MM.1S (cell line): ENCODE data around the gene SETBP1.

Experiments
- DNase-seq: peaks from one replicate; pipeline ENCODE4 v3.0.0-alpha.2; 2015
- H2AFZ ChIP-seq: fragments of 300-600 bp; sonication (generic); 2 replicates; pipeline ENCODE4 v1.6.0; 2016; ENCODE audit warnings: antibody characterized with exemption, low read length
- H3F3A ChIP-seq: fragments of 300-600 bp; sonication (generic); 2 replicates; pipeline ENCODE4 v1.6.1; 2016; ENCODE audit warnings: mild to moderate bottlenecking, antibody characterized with exemption, low read length, moderate library complexity, mixed read lengths; ENCODE audit not compliant: insufficient read depth
- H3K27ac ChIP-seq: fragments of 300-600 bp; sonication (generic); 2 replicates; pipeline ENCODE4 v1.5.1; 2016; ENCODE audit warnings: mild to moderate bottlenecking, low read length
- H3K27me3 ChIP-seq: fragments of 300-600 bp; sonication (generic); replicated peaks from 2 replicates; pipeline ENCODE4 v1.6.0; 2016; ENCODE audit warnings: low read length; ENCODE audit not compliant: insufficient read depth
- H3K36me3 ChIP-seq: fragments of 300-600 bp; sonication (generic); replicated peaks from 2 replicates; pipeline ENCODE4 v1.6.1; 2016; ENCODE audit warnings: mild to moderate bottlenecking, low read length, mixed read lengths; ENCODE audit not compliant: insufficient read depth
- H3K4me1 ChIP-seq: fragments of 300-600 bp; sonication (generic); 2 replicates; pipeline ENCODE4 v1.6.1; 2016; ENCODE audit warnings: low read length, mixed read lengths
- H3K4me2 ChIP-seq: fragments of 300-600 bp; sonication (generic); 2 replicates; pipeline ENCODE4 v1.6.0; 2016; ENCODE audit warnings: low read depth, low read length
- H3K4me3 ChIP-seq: fragments of 300-600 bp; sonication (generic); 2 replicates; pipeline ENCODE4 v1.5.1; 2016; ENCODE audit warnings: low read length, mixed read lengths
- H3K79me2 ChIP-seq: fragments of 300-600 bp; sonication (generic); 2 replicates; pipeline ENCODE4 v1.6.1; 2016; ENCODE audit warnings: mixed run types, low read length, mixed read lengths
- H3K9ac ChIP-seq: fragments of 300-600 bp; sonication (generic); 2 replicates; pipeline ENCODE4 v1.6.1; 2016; ENCODE audit warnings: low read length, mixed read lengths
- H3K9me2 ChIP-seq: fragments of 300-600 bp; sonication (generic); replicated peaks from 2 replicates; pipeline ENCODE4 v1.6.1; 2016; ENCODE audit warnings: mild to moderate bottlenecking, low read length, mixed read lengths; ENCODE audit not compliant: insufficient read depth
- H3K9me3 ChIP-seq: fragments of 300-600 bp; sonication (generic); replicated peaks from 2 replicates; pipeline ENCODE4 v1.6.1; 2016; ENCODE audit warnings: mild to moderate bottlenecking, low read length, mixed read lengths; ENCODE audit not compliant: insufficient read depth
- H4K20me1 ChIP-seq: fragments of 300-600 bp; sonication (generic); 2 replicates; pipeline ENCODE4 v1.6.1; 2016; ENCODE audit warnings: mild to moderate bottlenecking, low read length, moderate library complexity, mixed read lengths; ENCODE audit not compliant: insufficient read depth
- EZH2 ChIP-seq: fragments of 300-600 bp; sonication (generic); optimal IDR thresholded peaks from 2 replicates; pipeline ENCODE3; 2017; ENCODE audit warnings: low read depth, mild to moderate bottlenecking, antibody characterized with exemption, low read length, mixed read lengths
- EZH2phosphoT487 ChIP-seq: fragments of 300-600 bp; sonication (generic); IDR thresholded peaks from 2 replicates; pipeline ENCODE4 v1.6.1; 2018; ENCODE audit warnings: antibody characterized with exemption, low read length
- TF ChIP-seq, protein P1 (sequence below): fragments of 300-600 bp; sonication (generic); IDR thresholded peaks from 2 replicates; pipeline ENCODE4 v1.5.1; 2016; ENCODE audit warnings: antibody characterized with exemption, low read length, mixed read lengths

SETBP1 gene

DNA sequence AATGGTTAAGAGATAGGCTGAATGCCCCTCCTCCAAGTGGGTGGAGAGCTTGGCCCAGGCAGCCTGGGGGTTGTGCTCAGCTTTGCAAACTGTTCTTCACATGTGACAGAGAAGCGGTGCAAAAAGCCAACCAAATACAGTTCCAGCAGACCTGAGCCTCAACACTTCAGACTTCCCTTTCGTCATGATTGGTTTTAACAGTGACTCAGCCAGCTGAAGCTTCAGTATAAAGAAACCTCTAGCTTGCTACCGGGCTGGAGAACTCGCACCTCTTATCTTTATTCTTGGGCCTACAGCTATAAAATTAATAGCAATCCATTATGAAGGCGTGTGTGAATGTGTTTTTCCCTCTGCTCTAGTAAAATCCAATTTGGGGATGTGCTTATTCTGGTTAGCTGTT, 20.0 kb downstream of the SETBP1 start:
- H3K9me2 ChIP-seq, result no peaks in the 10 kb centered on the region
- peaks cover 95% of the 10 kb centered on the region for H3K79me2 ChIP-seq
- no peaks in the 10 kb centered on the region for H3K9me3 ChIP-seq
- TF ChIP-seq, protein P1, sequence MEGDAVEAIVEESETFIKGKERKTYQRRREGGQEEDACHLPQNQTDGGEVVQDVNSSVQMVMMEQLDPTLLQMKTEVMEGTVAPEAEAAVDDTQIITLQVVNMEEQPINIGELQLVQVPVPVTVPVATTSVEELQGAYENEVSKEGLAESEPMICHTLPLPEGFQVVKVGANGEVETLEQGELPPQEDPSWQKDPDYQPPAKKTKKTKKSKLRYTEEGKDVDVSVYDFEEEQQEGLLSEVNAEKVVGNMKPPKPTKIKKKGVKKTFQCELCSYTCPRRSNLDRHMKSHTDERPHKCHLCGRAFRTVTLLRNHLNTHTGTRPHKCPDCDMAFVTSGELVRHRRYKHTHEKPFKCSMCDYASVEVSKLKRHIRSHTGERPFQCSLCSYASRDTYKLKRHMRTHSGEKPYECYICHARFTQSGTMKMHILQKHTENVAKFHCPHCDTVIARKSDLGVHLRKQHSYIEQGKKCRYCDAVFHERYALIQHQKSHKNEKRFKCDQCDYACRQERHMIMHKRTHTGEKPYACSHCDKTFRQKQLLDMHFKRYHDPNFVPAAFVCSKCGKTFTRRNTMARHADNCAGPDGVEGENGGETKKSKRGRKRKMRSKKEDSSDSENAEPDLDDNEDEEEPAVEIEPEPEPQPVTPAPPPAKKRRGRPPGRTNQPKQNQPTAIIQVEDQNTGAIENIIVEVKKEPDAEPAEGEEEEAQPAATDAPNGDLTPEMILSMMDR, result no peak
- TF ChIP-seq EZH2, result no peak
- TF ChIP-seq EZH2phosphoT487, result no peak
- no peak overlapping the region for H3K4me2 ChIP-seq
- H3F3A ChIP-seq, result no peaks in the 10 kb centered on the region
- no peak for DNase-seq
- H3K36me3 ChIP-seq, result peaks cover 16% of the 10 kb centered on the region
- H3K27me3 ChIP-seq, result no peaks in the 10 kb centered on the region
- H3K27ac ChIP-seq, result no peak overlapping the region
- no peak overlapping the region for H2AFZ ChIP-seq
- no peak overlapping the region for H3K4me3 ChIP-seq
- peaks cover 24% of the 10 kb centered on the region for H3K4me1 ChIP-seq
- no peak overlapping the region for H3K9ac ChIP-seq
- no peaks in the 10 kb centered on the region for H4K20me1 ChIP-seq

GRCh38 chr18:44701227-44701626, 20.5 kb downstream of the SETBP1 start:
- no peak overlapping the region for H3K4me2 ChIP-seq
- no peak overlapping the region for H3K9ac ChIP-seq
- no peaks in the 10 kb centered on the region for H4K20me1 ChIP-seq
- H3K27me3 ChIP-seq, result no peaks in the 10 kb centered on the region
- no peak overlapping the region for H3K27ac ChIP-seq
- no peaks in the 10 kb centered on the region for H3K9me2 ChIP-seq
- no peaks in the 10 kb centered on the region for H3K9me3 ChIP-seq
- no peak overlapping the region for H3K4me3 ChIP-seq
- H2AFZ ChIP-seq, result no peak overlapping the region
- H3K36me3 ChIP-seq, result peaks cover 17% of the 10 kb centered on the region
- DNase-seq, result no peak
- no peaks in the 10 kb centered on the region for H3F3A ChIP-seq
- H3K4me1 ChIP-seq, result peaks cover 24% of the 10 kb centered on the region
- H3K79me2 ChIP-seq, result peaks cover 94% of the 10 kb centered on the region
- TF ChIP-seq, protein P1, result no peak
- no peak for TF ChIP-seq EZH2phosphoT487
- no peak for TF ChIP-seq EZH2

GRCh38 chr18:44702594-44702993, 21.9 kb downstream of the SETBP1 start:
- TF ChIP-seq, protein P1, result no peak
- TF ChIP-seq EZH2phosphoT487 (no peak), EZH2 (no peak)
- no peaks in the 10 kb centered on the region for H3K9me2 ChIP-seq
- peaks cover 35% of the 10 kb centered on the region for H3K4me1 ChIP-seq
- H2AFZ ChIP-seq, result no peak overlapping the region
- no peaks in the 10 kb centered on the region for H3K27me3 ChIP-seq
- H3K79me2 ChIP-seq, result peaks cover 92% of the 10 kb centered on the region
- DNase-seq, result no peak
- H3K4me2 ChIP-seq, result no peak overlapping the region
- H3K9me3 ChIP-seq, result no peaks in the 10 kb centered on the region
- no peaks in the 10 kb centered on the region for H4K20me1 ChIP-seq
- H3K9ac ChIP-seq, result no peak overlapping the region
- H3K36me3 ChIP-seq, result peaks cover 17% of the 10 kb centered on the region
- no peaks in the 10 kb centered on the region for H3F3A ChIP-seq
- no peak overlapping the region for H3K27ac ChIP-seq
- H3K4me3 ChIP-seq, result no peak overlapping the region
